Neural cell (in vitro differentiated cells): ENCODE results near the gene TMEM168.

Source experiments
- TF ChIP-seq, protein P1 (sequence below): fragments of 450-650 bp; IDR thresholded peaks from 2 replicates; pipeline ENCODE4 v1.5.1; 2014; ENCODE audit warnings: antibody characterized with exemption, mild to moderate bottlenecking, moderate library complexity; ENCODE audit not compliant: poor library complexity, severe bottlenecking
- TF ChIP-seq, protein P2 (sequence below): IDR thresholded peaks from 2 replicates; pipeline ENCODE4 v1.6.1; 2012; ENCODE audit warnings: borderline replicate concordance

DNA sequence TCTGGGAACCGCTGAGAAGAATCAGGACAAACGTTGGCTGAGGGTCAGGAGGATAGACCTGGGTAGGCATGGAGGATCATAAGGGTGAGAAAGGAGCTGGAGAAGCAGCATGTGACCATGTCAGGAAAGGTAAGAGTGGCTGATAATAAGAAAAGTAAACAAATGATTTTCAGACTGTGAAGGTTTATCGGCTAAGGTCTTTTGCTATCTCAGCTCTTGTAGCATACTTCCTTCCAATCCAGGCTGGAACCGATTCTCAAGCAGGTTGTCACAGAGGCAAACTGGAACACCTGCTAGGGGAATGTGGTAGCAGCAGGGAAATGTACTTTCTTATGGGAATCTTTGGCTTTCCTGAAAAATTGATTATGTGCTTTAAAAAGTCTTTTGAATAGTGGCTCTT lies 74.7 kb downstream of the TMEM168 start:
- TF ChIP-seq, protein P1, sequence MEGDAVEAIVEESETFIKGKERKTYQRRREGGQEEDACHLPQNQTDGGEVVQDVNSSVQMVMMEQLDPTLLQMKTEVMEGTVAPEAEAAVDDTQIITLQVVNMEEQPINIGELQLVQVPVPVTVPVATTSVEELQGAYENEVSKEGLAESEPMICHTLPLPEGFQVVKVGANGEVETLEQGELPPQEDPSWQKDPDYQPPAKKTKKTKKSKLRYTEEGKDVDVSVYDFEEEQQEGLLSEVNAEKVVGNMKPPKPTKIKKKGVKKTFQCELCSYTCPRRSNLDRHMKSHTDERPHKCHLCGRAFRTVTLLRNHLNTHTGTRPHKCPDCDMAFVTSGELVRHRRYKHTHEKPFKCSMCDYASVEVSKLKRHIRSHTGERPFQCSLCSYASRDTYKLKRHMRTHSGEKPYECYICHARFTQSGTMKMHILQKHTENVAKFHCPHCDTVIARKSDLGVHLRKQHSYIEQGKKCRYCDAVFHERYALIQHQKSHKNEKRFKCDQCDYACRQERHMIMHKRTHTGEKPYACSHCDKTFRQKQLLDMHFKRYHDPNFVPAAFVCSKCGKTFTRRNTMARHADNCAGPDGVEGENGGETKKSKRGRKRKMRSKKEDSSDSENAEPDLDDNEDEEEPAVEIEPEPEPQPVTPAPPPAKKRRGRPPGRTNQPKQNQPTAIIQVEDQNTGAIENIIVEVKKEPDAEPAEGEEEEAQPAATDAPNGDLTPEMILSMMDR: no peak
- TF ChIP-seq, protein P2, sequence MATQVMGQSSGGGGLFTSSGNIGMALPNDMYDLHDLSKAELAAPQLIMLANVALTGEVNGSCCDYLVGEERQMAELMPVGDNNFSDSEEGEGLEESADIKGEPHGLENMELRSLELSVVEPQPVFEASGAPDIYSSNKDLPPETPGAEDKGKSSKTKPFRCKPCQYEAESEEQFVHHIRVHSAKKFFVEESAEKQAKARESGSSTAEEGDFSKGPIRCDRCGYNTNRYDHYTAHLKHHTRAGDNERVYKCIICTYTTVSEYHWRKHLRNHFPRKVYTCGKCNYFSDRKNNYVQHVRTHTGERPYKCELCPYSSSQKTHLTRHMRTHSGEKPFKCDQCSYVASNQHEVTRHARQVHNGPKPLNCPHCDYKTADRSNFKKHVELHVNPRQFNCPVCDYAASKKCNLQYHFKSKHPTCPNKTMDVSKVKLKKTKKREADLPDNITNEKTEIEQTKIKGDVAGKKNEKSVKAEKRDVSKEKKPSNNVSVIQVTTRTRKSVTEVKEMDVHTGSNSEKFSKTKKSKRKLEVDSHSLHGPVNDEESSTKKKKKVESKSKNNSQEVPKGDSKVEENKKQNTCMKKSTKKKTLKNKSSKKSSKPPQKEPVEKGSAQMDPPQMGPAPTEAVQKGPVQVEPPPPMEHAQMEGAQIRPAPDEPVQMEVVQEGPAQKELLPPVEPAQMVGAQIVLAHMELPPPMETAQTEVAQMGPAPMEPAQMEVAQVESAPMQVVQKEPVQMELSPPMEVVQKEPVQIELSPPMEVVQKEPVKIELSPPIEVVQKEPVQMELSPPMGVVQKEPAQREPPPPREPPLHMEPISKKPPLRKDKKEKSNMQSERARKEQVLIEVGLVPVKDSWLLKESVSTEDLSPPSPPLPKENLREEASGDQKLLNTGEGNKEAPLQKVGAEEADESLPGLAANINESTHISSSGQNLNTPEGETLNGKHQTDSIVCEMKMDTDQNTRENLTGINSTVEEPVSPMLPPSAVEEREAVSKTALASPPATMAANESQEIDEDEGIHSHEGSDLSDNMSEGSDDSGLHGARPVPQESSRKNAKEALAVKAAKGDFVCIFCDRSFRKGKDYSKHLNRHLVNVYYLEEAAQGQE: no peak
